HG02610 (cell line): ENCODE measurements around the gene CR2.
"Not testable (repeated sequence)": the region's sequence is repeated elsewhere in the genome, so short reads cannot be mapped to it uniquely, and the experiment has no call there.

ENCODE experiments used
- ATAC-seq: cut with Tn5 transposase; IDR thresholded peaks from one replicate; pipeline ENCODE4 v1.9.1; 2021; ENCODE audit warnings: mild to moderate bottlenecking, moderate library complexity; ENCODE audit not compliant: unreplicated experiment

CR2 gene

GRCh38 chr1:207444514-207445217 is 9.5 kb upstream of the CR2 start:
- ATAC-seq: no peak

GRCh38 chr1:207453710-207454045 is 450 bp upstream of the CR2 start:
- no peak for ATAC-seq

DNA sequence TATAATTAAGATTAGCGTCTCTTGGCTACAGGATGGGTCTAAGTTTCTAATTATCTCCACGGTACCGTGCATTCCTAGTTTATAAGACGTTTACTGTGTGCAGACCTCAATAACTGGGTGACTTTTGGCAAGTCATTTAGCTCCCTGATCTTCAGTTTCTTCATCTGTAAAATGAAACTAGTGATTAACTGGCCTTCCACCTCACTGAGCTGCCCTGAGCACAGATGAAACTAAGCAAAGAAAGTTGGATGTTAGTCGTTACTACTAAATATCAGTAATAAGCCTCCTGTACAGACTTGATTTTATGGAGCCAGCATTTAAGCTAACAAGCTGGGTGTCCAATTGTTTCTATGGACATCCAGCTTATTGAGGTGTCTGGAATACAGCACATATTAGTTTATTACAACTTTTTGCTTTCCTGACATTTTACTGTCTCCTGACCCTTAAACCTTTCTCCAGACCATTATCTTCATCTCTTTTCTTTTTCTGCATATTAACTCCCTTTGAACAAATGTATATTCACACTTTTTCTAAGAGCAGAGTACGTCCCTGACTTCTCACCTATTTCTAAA is 1.1 kb downstream of the CR2 start:
- no peak for ATAC-seq

GRCh38 chr1:207458414-207458813 is 4.3 kb downstream of the CR2 start:
- no peak for ATAC-seq

DNA sequence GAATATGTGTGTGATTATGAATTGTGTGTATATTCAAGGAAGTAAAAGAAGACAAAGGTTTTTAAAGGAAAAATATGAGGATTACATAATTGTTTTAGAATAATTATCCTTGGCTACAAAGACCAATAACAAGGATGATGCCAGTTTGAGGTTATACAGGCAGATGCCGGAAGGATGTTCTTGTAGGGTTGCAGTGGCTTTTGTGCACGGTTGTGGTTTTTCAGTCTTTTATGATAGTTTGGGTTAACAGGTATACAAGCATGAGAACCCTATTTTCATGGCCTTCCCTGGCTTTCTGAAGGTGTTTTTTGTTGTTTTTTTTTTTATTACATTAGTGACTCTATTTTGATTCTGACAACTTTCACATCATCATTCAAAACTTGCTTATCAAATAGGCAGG is 4.9 kb downstream of the CR2 start:
- no peak for ATAC-seq

DNA sequence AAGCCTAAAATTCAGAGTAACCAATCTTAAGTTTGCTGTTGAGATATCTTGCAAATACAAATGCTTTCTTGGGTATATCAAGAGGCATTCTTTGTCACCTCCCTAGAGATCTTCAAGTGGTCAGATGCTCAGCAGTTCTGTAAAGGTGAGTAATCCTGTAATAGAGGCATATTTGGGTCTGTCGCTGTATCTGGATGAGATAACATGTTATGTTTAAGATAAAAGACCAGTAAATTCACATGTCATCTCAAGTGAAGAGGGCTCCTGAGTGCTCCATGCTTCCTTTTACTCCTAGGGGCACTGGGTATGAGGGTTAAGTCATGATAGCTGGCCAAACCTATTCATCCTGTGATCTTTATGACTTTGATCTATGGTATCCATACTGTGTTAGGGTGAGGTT is 7.5 kb downstream of the CR2 start:
- ATAC-seq: no peak

GRCh38 chr1:207462535-207462934 is 8.4 kb downstream of the CR2 start:
- no peak for ATAC-seq

- no peak for ATAC-seq
These were observed 8.9 kb downstream of the CR2 start for GRCh38 chr1:207463021-207463420.

DNA sequence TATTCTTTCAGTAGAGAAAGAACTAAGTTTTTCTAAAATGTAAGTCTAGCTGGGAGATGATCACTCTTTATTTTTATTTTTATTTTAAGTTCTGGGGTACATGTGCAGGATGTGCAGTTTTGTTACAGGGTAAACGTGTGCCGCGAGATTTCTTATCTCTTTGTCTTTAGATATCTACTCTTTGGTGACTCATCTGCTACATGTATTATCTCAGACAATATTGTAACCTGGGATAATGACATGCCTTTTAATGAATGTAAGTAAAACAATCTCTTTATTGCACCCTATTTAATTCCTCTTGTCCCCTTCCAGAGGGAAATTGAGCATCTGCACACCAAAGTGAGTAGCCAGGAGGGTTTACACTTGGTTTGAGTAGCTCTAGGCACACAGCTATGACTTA is 9.4 kb downstream of the CR2 start:
- ATAC-seq: no peak

- ATAC-seq: no peak
These were observed 16.8 kb downstream of the CR2 start for GRCh38 chr1:207470927-207471326.

- ATAC-seq: no peak
These were observed 20.1 kb downstream of the CR2 start for GRCh38 chr1:207474210-207474609.

DNA sequence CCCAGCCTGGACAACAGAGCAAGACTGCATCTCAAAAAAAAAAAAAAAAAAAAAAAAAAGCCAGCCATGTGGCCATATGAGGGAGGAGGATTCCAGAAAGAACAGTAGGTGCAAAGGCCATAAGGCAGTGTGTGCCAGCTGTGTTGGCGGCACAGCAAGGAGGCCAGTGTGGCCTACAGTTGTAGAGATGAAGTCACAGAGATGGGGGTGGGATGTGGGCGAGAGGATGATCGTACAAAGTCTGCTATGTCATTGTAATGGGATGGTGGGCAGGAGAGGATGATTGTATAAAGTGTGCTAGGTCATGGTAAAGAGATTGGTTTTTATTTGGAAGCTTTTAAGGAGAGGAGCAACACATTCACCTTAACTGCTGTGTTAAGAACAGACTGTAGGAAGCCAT is 32.1 kb downstream of the CR2 start:
- no peak for ATAC-seq

DNA sequence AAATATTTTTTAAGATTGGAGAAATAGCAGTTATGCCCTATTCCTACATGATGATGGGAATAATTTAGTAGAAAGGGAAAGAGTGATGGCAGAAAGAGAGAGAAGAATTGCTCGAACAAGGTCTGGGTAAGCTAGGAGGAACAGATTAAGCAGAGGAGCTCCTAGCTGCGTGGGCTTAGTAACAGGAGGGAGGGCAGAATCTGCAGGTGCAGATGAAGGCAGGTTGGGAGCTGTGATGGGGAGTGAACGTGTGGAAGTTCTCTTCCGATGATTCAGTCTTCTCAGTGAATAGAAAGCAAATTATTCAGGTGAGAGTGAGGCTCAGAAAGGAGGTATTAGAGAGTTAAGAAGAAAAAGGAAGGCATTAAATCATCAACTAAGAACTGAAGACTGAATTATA is 33.5 kb downstream of the CR2 start:
- ATAC-seq: no peak

DNA sequence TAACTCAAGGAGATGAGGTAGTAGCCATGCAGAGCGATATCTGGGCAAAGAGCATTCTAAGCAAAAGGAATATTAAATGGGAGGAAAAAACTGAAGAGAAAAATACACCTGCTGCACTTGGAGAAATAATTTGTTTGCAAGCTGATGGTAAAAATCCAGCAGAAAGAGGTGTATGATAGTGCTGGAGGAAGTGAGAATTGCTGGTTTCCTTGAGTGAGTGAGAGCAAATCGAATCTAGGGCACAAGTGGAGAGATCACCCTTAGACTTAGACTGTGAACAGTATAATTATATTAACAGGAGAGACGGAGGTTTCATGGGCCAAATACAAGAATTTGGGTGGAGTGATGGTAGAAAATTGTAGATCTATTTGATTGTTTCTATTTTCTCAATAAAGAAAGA is 39.1 kb downstream of the CR2 start:
- ATAC-seq: no peak

DNA sequence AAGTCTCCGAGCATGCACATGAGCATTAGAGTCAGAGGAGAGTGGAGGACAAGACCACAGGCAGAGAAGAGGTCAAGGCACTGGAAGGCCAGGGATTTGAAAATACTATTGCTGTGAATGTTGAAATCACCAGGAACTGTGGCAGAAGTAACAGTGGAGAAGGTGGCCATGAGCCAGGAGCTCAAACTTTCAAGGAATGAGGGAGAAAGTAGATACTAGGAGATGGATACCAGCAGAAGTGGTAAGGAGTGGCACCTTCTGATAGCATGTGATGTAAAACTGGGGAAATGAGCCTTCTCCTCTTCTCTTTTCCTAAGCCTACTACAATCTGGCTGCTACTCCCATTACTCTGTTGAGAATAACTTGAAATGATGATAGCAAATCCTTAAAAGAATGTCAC is 40.0 kb downstream of the CR2 start:
- ATAC-seq: no peak

GRCh38 chr1:207495281-207495680 is 41.2 kb downstream of the CR2 start:
- not testable (repeated sequence) for ATAC-seq

DNA sequence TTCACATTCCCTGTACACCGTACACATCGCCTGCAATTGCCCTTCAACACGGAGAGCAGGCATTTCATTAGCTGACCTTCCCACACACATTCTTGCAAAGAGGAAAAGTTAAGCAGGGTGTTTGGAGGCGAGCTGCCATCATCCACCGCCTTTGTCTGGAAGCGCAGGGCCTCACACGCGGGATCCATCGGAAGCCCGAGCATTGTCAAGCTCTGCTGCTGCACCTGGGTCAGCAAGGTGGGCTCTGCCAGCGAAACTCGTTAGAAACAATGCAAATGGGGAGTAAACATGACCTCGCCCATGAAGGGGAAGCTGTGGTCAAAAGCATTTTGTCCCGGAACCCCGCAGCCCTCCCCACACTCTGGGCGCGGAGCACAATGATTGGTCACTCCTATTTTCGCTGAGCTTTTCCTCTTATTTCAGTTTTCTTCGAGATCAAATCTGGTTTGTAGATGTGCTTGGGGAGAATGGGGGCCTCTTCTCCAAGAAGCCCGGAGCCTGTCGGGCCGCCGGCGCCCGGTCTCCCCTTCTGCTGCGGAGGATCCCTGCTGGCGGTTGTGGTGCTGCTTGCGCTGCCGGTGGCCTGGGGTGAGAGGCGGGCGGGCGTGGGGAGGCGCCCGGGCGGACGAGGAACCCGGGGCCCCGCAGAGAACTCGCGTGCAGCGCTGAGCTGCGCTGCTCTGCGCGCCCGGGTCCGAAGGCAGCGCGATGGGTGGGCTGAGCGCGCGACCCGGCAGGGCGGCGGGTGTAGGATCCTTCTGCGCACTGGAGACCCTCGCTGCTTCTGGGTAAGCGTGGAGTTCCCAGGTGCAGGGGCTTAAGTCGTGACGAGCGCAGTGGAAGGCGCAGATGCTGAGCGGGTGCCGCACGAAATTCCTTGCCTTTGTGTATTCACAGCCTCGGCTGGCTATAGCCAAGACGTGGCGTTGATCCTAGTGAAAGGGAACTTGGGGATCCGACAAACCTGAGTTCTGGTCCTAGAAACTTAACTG is 42.0 kb downstream of the CR2 start, which contains the start of gene CR1:
TSS of gene CR1 (plus strand) at position 357 of the 992 bp plus-strand sequence. CDS start at position 468, 111 bp downstream.
- ATAC-seq: peak; percentile 45

DNA sequence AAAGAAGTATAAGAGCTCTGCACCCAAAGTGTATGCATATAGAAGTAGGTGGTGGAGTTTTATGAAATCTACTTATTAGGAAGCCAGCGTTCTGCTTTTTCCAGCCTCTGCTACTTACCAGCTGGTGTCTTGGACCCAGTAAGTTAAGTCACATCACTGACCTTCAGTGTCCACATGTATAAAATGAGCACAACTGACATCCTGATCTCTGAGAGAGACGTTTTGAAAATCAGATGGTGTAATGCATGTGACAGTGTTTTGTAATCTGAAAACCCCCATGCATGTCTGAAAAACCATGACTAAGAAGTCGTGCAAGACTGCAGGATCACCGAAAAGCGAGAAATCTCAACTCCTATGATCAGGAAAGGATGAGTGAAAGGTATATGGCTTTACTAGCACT is 43.8 kb downstream of the CR2 start:
- ATAC-seq: peak; percentile 24

GRCh38 chr1:207499573-207499972 is 45.4 kb downstream of the CR2 start:
- ATAC-seq: peak; percentile 33

DNA sequence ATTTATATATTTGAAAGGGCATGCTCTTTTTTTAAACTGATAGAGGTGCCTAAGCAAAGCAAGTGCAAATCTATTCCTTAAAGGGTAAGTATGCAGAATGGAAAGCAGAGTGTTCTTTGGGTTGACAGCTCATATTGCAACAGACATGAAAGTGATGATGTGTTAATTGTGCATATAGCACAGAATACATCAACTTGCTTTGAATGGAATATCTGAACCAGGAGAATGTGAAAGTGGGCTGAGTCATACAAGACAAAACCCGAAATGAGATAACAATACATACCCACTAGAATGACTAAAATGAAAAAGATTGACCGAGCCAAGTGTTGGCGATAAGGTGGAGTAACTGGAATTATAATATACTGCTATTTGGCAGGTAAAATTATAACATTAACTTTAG is 46.2 kb downstream of the CR2 start:
- ATAC-seq: no peak

- ATAC-seq: no peak
These were observed 46.9 kb downstream of the CR2 start for GRCh38 chr1:207501071-207501470.

- no peak for ATAC-seq
These were observed 48.6 kb downstream of the CR2 start for GRCh38 chr1:207502726-207503125.
